Activated effector memory CD4-positive, alpha-beta T cell treated with Interleukin-2 at 50 U/mL for 16 hours (primary cell): ENCODE measurements around the gene CALML4.
"Not testable (repeated sequence)": the region's sequence is repeated elsewhere in the genome, so short reads cannot be mapped to it uniquely, and the experiment has no call there.

Source experiments
- DNase-seq: peaks from one replicate; pipeline ENCODE4 v3.0.0-alpha.2; 2020

CALML4 gene

GRCh38 chr15:68187559-68187958, 17.6 kb downstream of the CALML4 start:
- no peak for DNase-seq

DNA sequence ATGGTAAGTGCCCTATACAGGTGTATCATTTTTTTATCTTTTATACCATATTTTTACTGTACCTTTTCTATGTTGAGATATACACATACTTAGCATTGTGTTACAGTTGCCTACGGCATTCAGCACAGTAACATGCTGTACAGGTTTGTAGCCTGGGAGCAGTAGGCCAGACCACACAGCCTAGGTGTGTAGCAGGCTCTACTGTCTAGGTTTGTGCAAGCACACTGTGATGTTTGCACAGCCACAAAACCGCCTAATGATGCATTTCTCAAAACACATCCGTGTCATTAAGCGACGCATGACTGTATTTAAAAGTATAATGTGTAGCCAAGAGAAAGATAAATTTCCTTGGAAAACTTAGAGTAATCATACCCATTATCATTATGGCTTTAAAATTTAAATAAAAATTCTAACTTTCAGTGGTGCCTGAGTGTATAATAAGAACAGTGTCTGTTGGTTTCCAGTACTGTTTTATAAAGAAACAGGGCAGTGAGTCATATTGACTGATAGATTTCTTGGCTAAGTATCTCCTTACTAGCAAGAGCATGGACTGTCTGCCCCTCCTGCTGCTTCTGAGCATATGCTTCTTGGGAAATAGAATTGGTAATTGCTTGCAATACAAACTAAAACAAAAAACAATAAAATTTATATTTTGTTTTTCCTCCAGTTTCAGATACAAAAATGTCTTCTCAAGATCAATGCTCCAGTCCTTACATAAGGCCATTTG, 18.3 kb downstream of the CALML4 start:
- DNase-seq: no peak

DNA sequence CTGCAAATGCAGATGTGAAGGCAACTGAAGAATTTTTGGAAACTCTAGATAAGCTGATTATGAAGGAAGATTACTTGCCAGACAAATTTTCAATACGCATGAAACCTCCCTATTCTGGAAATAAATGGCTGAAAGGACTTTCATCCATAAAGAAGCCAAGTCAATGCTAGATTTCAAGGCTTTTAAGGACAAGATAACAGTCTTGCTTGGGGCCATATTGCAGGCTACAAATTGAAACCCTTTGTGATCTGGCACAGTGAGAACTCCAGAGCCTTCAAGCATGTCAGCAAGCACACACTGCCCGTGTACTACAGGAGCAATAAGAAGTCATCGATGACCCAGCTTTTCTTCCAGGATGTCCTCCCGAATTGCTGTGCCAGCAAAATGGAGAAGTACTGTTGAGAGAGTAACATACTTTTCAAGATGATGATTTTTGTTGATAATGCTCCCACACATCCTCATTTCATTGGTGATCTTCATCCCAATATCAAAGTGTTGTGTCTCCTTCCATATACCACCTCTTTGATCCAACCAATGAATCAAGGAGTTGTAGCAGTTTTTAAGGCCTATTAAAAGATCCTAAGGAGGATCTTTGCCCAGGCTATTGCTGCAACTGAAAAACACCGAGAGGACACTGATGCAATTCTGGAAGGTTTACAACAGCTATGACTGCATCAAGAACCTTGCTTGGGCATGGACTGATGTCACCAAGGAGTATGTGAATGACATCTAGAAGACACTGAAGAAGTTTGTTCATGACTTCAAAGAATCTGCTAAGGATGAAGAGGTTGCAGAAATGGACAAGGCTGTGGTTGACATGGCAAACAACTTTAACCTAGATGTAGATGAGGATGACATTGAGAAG, 20.3 kb downstream of the CALML4 start:
- no peak for DNase-seq

- DNase-seq: no peak
Observed at GRCh38 chr15:68183616-68184315, 21.4 kb downstream of the CALML4 start.

- DNase-seq: no peak
Observed at GRCh38 chr15:68177742-68178141, 27.4 kb downstream of the CALML4 start.

GRCh38 chr15:68176601-68177000, 28.5 kb downstream of the CALML4 start:
- DNase-seq: no peak

GRCh38 chr15:68175526-68175925, 29.6 kb downstream of the CALML4 start:
- DNase-seq: no peak

DNA sequence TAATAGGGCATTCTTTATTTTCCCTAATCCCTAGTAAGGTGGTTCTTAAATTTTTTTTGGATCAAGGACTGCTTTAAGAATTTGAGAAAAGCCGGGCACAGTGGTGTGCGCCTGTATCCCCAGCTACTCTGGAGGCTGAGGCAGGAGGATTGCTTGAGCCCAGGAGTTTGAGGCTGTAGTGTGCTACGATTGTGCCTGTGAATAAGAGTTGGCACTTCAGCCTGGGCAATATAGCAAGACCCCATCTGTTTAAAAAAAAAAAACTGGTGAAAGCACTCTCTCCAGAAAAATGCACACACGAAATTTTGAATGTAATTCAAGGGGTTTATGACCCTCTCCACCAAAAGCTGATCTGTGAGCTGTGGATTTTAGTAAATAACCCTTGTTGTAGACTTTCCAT, 32.0 kb downstream of the CALML4 start:
- DNase-seq: no peak

- DNase-seq: not testable (repeated sequence)
Observed at GRCh38 chr15:68172037-68172436, 33.1 kb downstream of the CALML4 start.

DNA sequence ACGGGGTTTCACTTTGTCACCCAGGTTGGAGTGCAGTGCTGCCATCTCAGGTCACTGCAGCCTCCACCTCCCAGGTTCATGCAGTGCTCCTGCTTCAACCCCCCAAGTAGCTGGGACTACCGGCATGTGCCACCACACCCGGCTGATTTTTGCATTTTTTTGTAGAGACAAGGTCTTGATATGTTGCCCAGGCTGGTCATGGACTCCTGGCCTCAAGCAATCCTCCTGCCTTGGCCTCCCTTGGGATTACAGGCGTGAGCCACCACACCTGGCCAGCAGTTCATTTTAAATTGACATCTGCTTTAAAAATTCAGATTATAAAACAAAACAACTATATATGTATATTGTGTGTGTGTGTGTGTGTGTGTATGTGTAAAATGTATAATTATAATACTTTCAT, 38.3 kb downstream of the CALML4 start:
- DNase-seq: no peak

GRCh38 chr15:68163191-68163590, 41.9 kb downstream of the CALML4 start:
- DNase-seq: no peak

- DNase-seq: no peak
Observed at GRCh38 chr15:68158046-68158628, 47.0 kb downstream of the CALML4 start.

DNA sequence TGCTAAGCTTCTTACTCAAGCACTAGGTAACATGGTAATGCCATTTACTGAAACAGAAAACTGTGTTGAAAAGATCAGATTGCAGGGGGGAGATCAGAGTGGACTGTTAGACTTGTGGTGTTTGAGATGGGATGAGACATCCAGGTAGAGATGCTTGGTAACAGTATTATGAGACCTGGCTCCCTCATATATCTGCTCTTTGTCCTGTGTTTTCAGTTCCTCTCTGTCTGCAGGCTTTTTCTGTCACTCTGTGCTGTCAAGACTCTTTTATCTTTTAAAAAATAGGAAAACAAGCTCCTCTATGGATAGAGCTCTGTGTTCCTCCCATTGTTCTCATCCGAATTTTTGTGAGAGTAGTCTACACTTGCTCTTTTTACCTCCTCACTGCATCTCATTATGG, 48.1 kb downstream of the CALML4 start:
- no peak for DNase-seq

DNA sequence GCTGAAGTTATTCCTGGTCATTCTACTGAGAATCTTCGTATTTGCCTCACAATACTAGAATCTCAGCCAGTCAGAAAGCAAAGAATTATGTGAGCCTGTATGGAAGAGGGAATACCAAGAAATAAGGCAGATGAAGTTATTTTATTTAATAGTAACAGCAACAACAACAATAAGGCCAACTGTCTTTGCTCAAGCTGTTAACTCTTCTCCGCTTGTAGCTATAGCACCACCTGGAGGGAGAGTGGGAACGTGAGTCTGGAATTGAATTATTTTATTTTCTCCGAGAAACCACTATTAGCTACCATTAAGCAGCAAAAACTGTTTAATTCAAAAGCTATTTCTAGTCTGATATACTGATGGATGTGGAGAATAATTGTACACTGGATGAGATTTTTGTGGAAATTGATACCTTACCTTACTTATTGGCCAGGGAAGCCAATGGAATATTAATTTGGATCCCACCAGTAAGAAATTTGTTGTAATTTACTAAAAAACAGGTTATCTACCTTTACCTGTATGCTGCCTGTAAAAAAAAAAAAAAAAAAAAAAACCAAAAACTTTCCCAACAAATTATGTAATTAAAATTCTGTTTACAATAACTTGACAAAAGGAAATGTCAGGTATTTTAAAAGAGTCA, 50.1 kb downstream of the CALML4 start:
- no peak for DNase-seq

DNA sequence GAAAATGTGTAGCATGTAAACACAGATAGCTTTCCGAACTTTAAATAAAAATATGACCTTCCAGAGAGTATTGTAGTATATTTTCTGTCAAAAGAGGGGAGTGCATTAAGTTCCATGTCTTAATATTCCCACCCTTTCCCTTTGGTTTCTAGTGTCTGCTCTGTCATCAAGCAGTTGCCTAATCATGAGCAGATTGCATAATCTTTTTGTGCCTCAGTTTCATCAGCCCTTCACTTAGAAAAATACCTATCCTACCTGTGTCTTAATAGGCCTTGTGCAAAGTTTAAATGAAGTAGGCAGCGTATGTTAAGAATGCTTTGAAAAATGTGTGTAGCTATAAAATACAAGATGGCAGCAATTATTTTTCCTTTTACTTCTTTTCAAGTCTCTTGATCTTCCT, 52.8 kb downstream of the CALML4 start:
- DNase-seq: no peak

- no peak for DNase-seq
Observed at GRCh38 chr15:68151277-68151676, 53.9 kb downstream of the CALML4 start.

- DNase-seq: no peak
Observed at GRCh38 chr15:68150187-68150586, 54.9 kb downstream of the CALML4 start.

GRCh38 chr15:68149059-68149458, 56.1 kb downstream of the CALML4 start:
- DNase-seq: no peak

- no peak for DNase-seq
Observed at GRCh38 chr15:68148039-68148438, 57.1 kb downstream of the CALML4 start.

- DNase-seq: no peak
Observed at GRCh38 chr15:68145706-68146105, 59.4 kb downstream of the CALML4 start.

- no peak for DNase-seq
Observed at GRCh38 chr15:68143785-68144184, 61.3 kb downstream of the CALML4 start.

GRCh38 chr15:68143129-68143528, 62.0 kb downstream of the CALML4 start:
- no peak for DNase-seq
